ENCODE results near the gene NAT8L.

DNA sequence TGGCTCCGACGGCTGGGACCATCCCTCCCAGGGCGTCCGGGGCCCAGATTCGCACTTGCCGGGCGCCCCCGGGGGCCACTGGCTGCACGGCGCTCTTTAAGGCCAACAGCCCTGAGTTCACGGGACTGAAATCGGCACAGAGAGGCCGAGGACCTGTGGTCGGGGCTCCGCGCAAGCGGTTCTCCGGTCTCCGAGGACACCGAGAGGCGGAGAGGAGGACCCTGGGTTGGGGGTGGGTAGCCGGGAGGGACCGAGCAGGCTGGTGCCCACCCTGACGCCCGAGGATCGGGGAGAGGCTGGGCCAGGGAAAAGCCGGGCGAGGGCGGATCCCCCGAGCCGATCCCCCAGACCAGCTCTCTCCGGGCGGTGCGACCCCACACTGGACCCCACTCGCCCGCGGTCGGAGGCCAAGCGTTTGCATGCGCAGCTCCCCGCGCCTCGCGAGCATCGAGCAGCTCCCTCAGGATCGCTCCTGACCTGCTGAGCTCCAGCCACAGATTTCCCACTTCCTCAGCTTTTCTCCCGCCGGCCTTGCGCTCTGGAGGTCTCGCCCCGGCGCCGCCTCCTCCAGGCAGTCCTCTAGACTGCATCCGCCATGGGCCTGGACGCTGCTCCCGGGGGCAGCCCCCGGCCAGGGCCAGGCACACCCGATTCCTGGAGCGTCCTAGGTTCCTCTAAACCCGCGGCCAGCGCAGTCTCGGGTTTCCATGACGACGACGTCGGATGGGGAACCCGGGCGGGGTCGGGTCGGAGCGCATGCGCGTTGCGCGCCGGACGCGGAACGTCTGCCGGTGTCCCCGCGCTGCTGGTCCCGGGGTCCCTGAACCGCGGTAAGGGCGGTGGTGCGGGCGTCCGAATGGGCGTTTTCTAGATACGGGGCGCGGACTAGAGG is 17.6 kb upstream of the NAT8L start:
- TF ChIP-seq POLR2A (IDR thresholded peaks at IDR 0.05): no peak
- TF ChIP-seq CTCF (IDR thresholded peaks at IDR 0.05): no peak
